Liver (tissue), 9 donors: ENCODE results near the gene ADARB1. TPM values are rescaled to one million over a fixed set of nuclear protein-coding genes. Genes with fewer than 3 reads are reported as not detected.
A peak's percentile ranks its signal among the peaks of the same experiment; 100 is the strongest.

Source experiments
- DNase-seq: peaks from one replicate; pipeline ENCODE4 v3.0.0-alpha.2; 2017; ENCODE audit warnings: low spot score
- H3K27ac ChIP-seq, 2 donors: one replicate each; pipeline ENCODE4 v1.7.0; 2013; ENCODE audit warnings: inconsistent platforms in 2 of 2, low read length in 2 of 2, control low read depth in 1 of 2, low read depth in 1 of 2, mild to moderate bottlenecking in 1 of 2
- H3K27me3 ChIP-seq, 4 donors: one replicate each; pipeline versions ENCODE4 v1.6.1 to v1.7.0; 2013; ENCODE audit warnings: low read length in 3 of 4, inconsistent platforms in 1 of 4, mild to moderate bottlenecking in 1 of 4, moderate library complexity in 1 of 4; ENCODE audit not compliant: control insufficient read depth in 4 of 4, insufficient read depth in 4 of 4
- H3K36me3 ChIP-seq, 4 donors: one replicate each; pipeline versions ENCODE4 v1.6.1 to v1.7.0; 2013; ENCODE audit warnings: low read length in 3 of 4, mild to moderate bottlenecking in 3 of 4, low read depth in 1 of 4, moderate library complexity in 1 of 4; ENCODE audit not compliant: control insufficient read depth in 4 of 4, insufficient read depth in 3 of 4
- H3K4me1 ChIP-seq, 4 donors: one replicate each; pipeline versions ENCODE4 v1.6.1 to v1.7.0; 2013; ENCODE audit warnings: low read length in 3 of 4, mild to moderate bottlenecking in 3 of 4, moderate library complexity in 1 of 4; ENCODE audit not compliant: control insufficient read depth in 4 of 4, insufficient read depth in 4 of 4
- H3K4me3 ChIP-seq, 3 donors: one replicate each; pipeline versions ENCODE4 v1.6.1 to v1.7.0; 2013; ENCODE audit warnings: low read length in 3 of 3, control low read depth in 1 of 3, low read depth in 1 of 3, mild to moderate bottlenecking in 1 of 3
- H3K9ac ChIP-seq, 2 donors: one replicate each; pipeline ENCODE4 v1.7.0; 2013; ENCODE audit warnings: low read length in 2 of 2, mild to moderate bottlenecking in 2 of 2, moderate library complexity in 2 of 2, control low read depth in 1 of 2, low read depth in 1 of 2
- H3K9me3 ChIP-seq, 4 donors: one replicate each; pipeline versions ENCODE4 v1.6.1 to v1.7.0; 2013; ENCODE audit warnings: low read length in 3 of 4; ENCODE audit not compliant: control insufficient read depth in 4 of 4
- ATF3 ChIP-seq: IDR thresholded peaks from 2 replicates; pipeline ENCODE4 v1.6.1; 2016; ENCODE audit warnings: antibody characterized with exemption
- CTCF ChIP-seq: fragments of 150-350 bp; IDR thresholded peaks from 2 replicates; pipeline ENCODE4 v1.5.1; 2017; ENCODE audit warnings: improper control_type of control experiment, low read depth, low read length; ENCODE audit not compliant: missing input control
- EGR1 ChIP-seq, 2 donors: IDR thresholded peaks; 2 replicates each; pipeline ENCODE4 v1.6.1; 2016 to 2018; ENCODE audit warnings: antibody characterized with exemption in 2 of 2, low read depth in 2 of 2
- FOXA1 ChIP-seq: IDR thresholded peaks from 2 replicates; pipeline ENCODE4 v1.6.1; 2016; ENCODE audit warnings: antibody characterized with exemption
- FOXA2 ChIP-seq: IDR thresholded peaks from 2 replicates; pipeline ENCODE4 v1.6.1; 2016; ENCODE audit warnings: antibody characterized with exemption
- HNF4G ChIP-seq: IDR thresholded peaks from 2 replicates; pipeline ENCODE4 v1.6.1; 2016; ENCODE audit warnings: antibody characterized with exemption
- JUND ChIP-seq, 2 donors: IDR thresholded peaks; 2 replicates each; pipeline ENCODE4 v1.6.1; 2016; ENCODE audit warnings: antibody characterized with exemption in 2 of 2
- MAX ChIP-seq: IDR thresholded peaks from 2 replicates; pipeline ENCODE4 v1.6.1; 2016; ENCODE audit warnings: antibody characterized with exemption
- NR2F2 ChIP-seq: IDR thresholded peaks from 2 replicates; pipeline ENCODE4 v1.6.1; 2016; ENCODE audit warnings: antibody characterized with exemption
- RAD21 ChIP-seq, 2 donors: IDR thresholded peaks; 2 replicates each; pipeline ENCODE4 v1.6.1; 2016; ENCODE audit warnings: antibody characterized with exemption in 2 of 2, mild to moderate bottlenecking in 2 of 2
- REST ChIP-seq: IDR thresholded peaks from 2 replicates; pipeline ENCODE4 v1.6.1; 2016; ENCODE audit warnings: antibody characterized with exemption, mild to moderate bottlenecking
- SP1 ChIP-seq: IDR thresholded peaks from 2 replicates; pipeline ENCODE4 v1.6.1; 2018; ENCODE audit warnings: antibody characterized with exemption, mild to moderate bottlenecking
- TAF1 ChIP-seq: conservative IDR thresholded peaks from 2 replicates; pipeline ENCODE4 v1.6.1; 2016; ENCODE audit warnings: antibody characterized with exemption, mild to moderate bottlenecking
- WGBS: extraction: QIAGEN DNeasy Blood & Tissue Kit; methylation state at CpG from one replicate; pipeline ENCODE4 v1.1.7; 2013; 5-methylcytosine and 5-hydroxymethylcytosine counted together
- polyA plus RNA-seq, 2 donors: library from polyadenylated mRNA; stranded (reverse) in 1 of 2; unstranded in 1 of 2; fragments of 200-250 nt in 1 of 2; fragments of >200 nt in 1 of 2; fragmentation: Nextera tagmentation in 1 of 2; extraction: Ambion mirVana in 1 of 2; gene quantifications; one replicate each; pipeline versions ENCODE4 v1.2.1 to v1.2.3, GENCODE V29; 2013 to 2015
- total RNA-seq, 2 donors: library from RNA; depleted of rRNA; stranded (reverse); fragments of >200 nt; gene quantifications; one replicate each; pipeline ENCODE4 v1.2.3, GENCODE V29; 2014
- donor health status: healthy.
- donor health status: healthy.
- donor health status: healthy.
- donor health status: healthy.
- donor health status: healthy.

Gene ADARB1
- total and polyA plus RNA-seq, 4 donors = 1.6 to 7.8 (median 2.9) TPM

GRCh38 chr21:45075596-45076244, 1.3 kb downstream of the ADARB1 start:
- no peaks in the 10 kb centered on the region for H3K9me3 ChIP-seq
- no peak overlapping the region for H3K27ac ChIP-seq

GRCh38 chr21:45076245-45076711, 1.9 kb downstream of the ADARB1 start:
- Histone ChIP-seq H3K4me3 (no peak overlapping the region), H3K27me3 (no peaks in the 10 kb centered on the region), H3K27ac (no peak overlapping the region), H3K36me3 (no peaks in the 10 kb centered on the region), H3K9me3 (no peaks in the 10 kb centered on the region), H3K4me1 (peaks cover 4 to 16% (median 12%) of the 10 kb centered on the region in 4 donors), H3K9ac (no peak overlapping the region)
- no peak for DNase-seq
- no peak for TF ChIP-seq MAX
- TF ChIP-seq CTCF = no peak
- TF ChIP-seq HNF4G = no peak
- no peak for TF ChIP-seq TAF1
- 75% methylated on average over 8 of the region's 8 CpGs for WGBS

More at GRCh38 chr21:45075596-45076244, 1.3 kb downstream of the ADARB1 start:
- no peaks in the 10 kb centered on the region for H3K36me3 ChIP-seq
- H3K4me3 ChIP-seq = peak overlapping the region; percentile 72 to 91 (median 81)
- WGBS = 44% methylated on average over 18 of the region's 18 CpGs
- H3K4me1 ChIP-seq = peaks cover 4 to 16% (median 12%) of the 10 kb centered on the region in 4 donors
- H3K9ac ChIP-seq = no peak overlapping the region
- DNase-seq = no peak
- TF ChIP-seq ATF3 = no peak
- TF ChIP-seq NR2F2 = no peak
- H3K27me3 ChIP-seq = no peaks in the 10 kb centered on the region

GRCh38 chr21:45078371-45078770, 4.0 kb downstream of the ADARB1 start:
- no peak overlapping the region for H3K4me3 ChIP-seq
- DNase-seq = no peak
- WGBS = 90% methylated on average over 5 of the region's 5 CpGs
- TF ChIP-seq NR2F2 (no peak), ATF3 (no peak), HNF4G (no peak), EGR1 (IDR thresholded peaks at IDR 0.05; ENCODE audit: low read depth in 2 of 2) (no peak), MAX (no peak), SP1 (no peak), RAD21 (IDR thresholded peaks at IDR 0.05) (no peak), FOXA1 (no peak), CTCF (no peak), REST (no peak), FOXA2 (no peak), JUND (IDR thresholded peaks at IDR 0.05) (no peak)
- H3K9ac ChIP-seq = no peak overlapping the region
- H3K27me3 ChIP-seq = no peaks in the 10 kb centered on the region
- no peak overlapping the region for H3K27ac ChIP-seq
- peaks cover 3 to 13% (median 11%) of the 10 kb centered on the region in 4 donors for H3K4me1 ChIP-seq
- no peaks in the 10 kb centered on the region for H3K36me3 ChIP-seq
- H3K9me3 ChIP-seq = no peaks in the 10 kb centered on the region
